Measurements from ENCODE around the gene SPDYE4. TPM values are rescaled to one million over a fixed set of nuclear protein-coding genes. Genes with fewer than 3 reads are reported as not detected.

The SPDYE4 gene
- total RNA-seq, 2 donors from 2014 or later: 0.91 TPM; not detected in 1

DNA sequence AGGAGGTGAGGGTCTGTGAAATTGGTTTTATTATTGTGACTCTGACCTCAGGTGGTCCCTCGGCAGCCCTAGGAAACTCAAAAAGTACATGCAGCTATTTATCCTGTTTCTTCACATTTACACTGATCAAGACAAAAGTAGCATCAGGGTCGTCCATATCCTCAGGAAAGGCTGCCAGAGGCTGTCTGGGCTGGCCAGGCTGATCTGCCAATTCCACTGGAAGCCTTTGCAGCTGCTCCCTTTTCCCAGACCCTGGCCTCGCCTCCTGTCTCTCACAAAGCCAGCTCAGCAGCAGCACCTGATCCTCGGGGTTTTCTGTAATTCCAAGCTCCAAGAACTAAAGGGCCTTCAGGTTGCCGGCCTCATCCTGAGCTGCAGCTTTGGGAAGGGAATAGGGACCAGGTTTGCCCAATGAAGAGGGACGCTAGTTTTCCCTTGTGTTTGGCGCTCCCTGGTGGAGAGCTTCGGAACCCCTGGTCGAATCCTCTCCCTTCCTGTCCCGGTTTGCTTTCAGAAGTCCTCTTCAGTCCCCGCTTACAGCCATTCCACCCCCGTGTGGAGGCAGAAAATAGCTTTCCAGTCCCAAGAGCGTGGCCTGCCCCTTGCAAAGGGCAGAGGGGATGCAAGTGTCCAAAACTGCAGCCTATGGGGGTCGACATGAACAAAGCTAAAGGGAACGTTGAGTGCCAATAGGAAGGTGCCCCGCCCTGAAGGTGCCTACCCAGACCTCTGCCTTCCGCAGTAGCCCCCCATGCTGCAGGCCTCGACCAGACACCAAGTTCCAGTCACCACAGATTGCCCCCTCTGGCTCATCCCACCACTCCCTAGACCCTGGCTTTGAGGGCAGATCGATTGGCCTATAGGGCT is 27.4 kb upstream of the SPDYE4 start:
- H3K27ac ChIP-seq: no peak overlapping the region
- intact Hi-C loops (cut with DNase I): no loop called here

DNA sequence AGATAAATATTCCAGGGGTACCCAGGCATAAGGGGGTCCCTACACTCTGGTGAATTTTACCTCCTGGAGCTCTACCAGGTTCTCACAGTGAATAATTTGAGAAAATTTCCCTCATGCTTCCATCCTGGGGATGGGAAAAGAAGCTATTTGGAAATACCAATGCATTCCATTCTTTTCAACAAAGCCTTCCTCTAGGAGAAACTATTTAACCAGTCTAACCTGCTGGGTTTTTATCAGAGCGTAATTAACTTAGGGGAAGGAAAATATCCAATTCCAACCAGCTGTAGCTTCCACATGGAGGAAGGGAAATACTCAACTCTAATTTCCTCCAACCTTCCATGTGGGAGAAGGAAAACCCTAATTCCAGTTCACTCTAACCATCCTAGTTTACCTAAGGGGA is 23.8 kb upstream of the SPDYE4 start:
- no peak for DNase-seq (ENCODE audit: low spot score)
- TF ChIP-seq POLR2A (IDR thresholded peaks at IDR 0.05) (no peak), CTCF (IDR thresholded peaks at IDR 0.05) (no peak), POLR2AphosphoS5 (IDR thresholded peaks at IDR 0.05) (no peak)
- no peak overlapping the region for H3K4me3 ChIP-seq
- no peaks in the 10 kb centered on the region for H3K27me3 ChIP-seq (replicated peaks; ENCODE audit: insufficient read depth)
- H3K4me1 ChIP-seq (replicated peaks): no peaks in the 10 kb centered on the region
- H3K9me3 ChIP-seq: no peaks in the 10 kb centered on the region
- WGBS: 44% methylated on average over 1 of the region's 1 CpG
- intact Hi-C loops (cut with DNase I): no loop called here
- H3K36me3 ChIP-seq: no peaks in the 10 kb centered on the region
- H3K27ac ChIP-seq: no peak overlapping the region

More for the DNA sequence above, 27.4 kb upstream of the SPDYE4 start:
- 29% methylated on average over 19 of the region's 19 CpGs for WGBS
- DNase-seq (ENCODE audit: low spot score): peak; percentile 67
- Histone ChIP-seq H3K4me1 (replicated peaks) (no peaks in the 10 kb centered on the region), H3K4me3 (no peak overlapping the region), H3K36me3 (no peaks in the 10 kb centered on the region), H3K27me3 (replicated peaks; ENCODE audit: insufficient read depth) (no peaks in the 10 kb centered on the region), H3K9me3 (no peaks in the 10 kb centered on the region)
- TF ChIP-seq CTCF (IDR thresholded peaks at IDR 0.05): peak; percentile 34 to 80 (median 74)
- TF ChIP-seq POLR2A (IDR thresholded peaks at IDR 0.05): no peak

GRCh38 chr17:8781776-8782175 is 23.4 kb upstream of the SPDYE4 start:
- intact Hi-C loops (cut with DNase I): no loop called here
- Histone ChIP-seq H3K4me3 (no peak overlapping the region), H3K4me1 (replicated peaks) (no peaks in the 10 kb centered on the region), H3K27me3 (replicated peaks; ENCODE audit: insufficient read depth) (no peaks in the 10 kb centered on the region), H3K9me3 (no peaks in the 10 kb centered on the region), H3K36me3 (no peaks in the 10 kb centered on the region), H3K27ac (no peak overlapping the region)
- no peak for DNase-seq (ENCODE audit: low spot score)
- WGBS: 44% methylated on average over 4 of the region's 4 CpGs
- TF ChIP-seq POLR2A (IDR thresholded peaks at IDR 0.05): no peak
- no peak for TF ChIP-seq POLR2AphosphoS5 (IDR thresholded peaks at IDR 0.05)
- no peak for TF ChIP-seq CTCF (IDR thresholded peaks at IDR 0.05)

DNA sequence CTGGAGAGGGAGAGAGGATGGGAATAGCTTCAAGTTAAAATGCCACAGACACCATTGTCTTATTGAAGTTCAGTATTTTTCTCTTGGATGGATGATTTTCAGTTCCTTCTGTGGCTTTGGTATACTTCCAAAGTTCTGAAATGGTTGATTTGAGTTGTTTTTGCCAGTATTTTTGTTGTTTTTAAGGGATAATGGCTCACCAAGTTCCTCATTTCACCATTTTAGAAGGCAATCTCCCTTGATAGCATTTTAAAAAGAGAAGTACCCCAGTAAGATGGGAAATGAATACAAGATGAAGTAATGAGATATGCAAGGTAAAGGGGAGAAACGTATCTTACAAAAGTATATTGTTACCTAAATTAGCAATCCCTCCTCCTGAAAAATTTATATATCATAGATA is 18.5 kb upstream of the SPDYE4 start:
- H3K4me1 ChIP-seq (replicated peaks): no peaks in the 10 kb centered on the region
- 68% methylated on average over 1 of the region's 1 CpG for WGBS
- no peaks in the 10 kb centered on the region for H3K36me3 ChIP-seq
- no peak for DNase-seq (ENCODE audit: low spot score)
- H3K4me3 ChIP-seq: no peak overlapping the region
- no peak for TF ChIP-seq POLR2AphosphoS5 (IDR thresholded peaks at IDR 0.05)
- TF ChIP-seq POLR2A (IDR thresholded peaks at IDR 0.05): no peak
- TF ChIP-seq CTCF (IDR thresholded peaks at IDR 0.05): no peak
- no peaks in the 10 kb centered on the region for H3K9me3 ChIP-seq
- H3K27ac ChIP-seq: no peak overlapping the region
- no peaks in the 10 kb centered on the region for H3K27me3 ChIP-seq (replicated peaks; ENCODE audit: insufficient read depth)
- intact Hi-C loops (cut with DNase I): no loop called here

GRCh38 chr17:8776248-8776647 is 17.9 kb upstream of the SPDYE4 start:
- TF ChIP-seq POLR2A (IDR thresholded peaks at IDR 0.05): no peak
- peak; percentile 31 for TF ChIP-seq POLR2AphosphoS5 (IDR thresholded peaks at IDR 0.05)
- no peak for TF ChIP-seq CTCF (IDR thresholded peaks at IDR 0.05)
- Histone ChIP-seq H3K27ac (no peak overlapping the region), H3K36me3 (no peaks in the 10 kb centered on the region), H3K4me3 (no peak overlapping the region), H3K27me3 (replicated peaks; ENCODE audit: insufficient read depth) (no peaks in the 10 kb centered on the region), H3K9me3 (no peaks in the 10 kb centered on the region), H3K4me1 (replicated peaks) (no peaks in the 10 kb centered on the region)
- no peak for DNase-seq (ENCODE audit: low spot score)
- intact Hi-C loops (cut with DNase I): no loop called here

Measured in prostate gland (tissue), 2 donors.